ENCODE measurements around the gene CDH4.

The CDH4 gene

DNA sequence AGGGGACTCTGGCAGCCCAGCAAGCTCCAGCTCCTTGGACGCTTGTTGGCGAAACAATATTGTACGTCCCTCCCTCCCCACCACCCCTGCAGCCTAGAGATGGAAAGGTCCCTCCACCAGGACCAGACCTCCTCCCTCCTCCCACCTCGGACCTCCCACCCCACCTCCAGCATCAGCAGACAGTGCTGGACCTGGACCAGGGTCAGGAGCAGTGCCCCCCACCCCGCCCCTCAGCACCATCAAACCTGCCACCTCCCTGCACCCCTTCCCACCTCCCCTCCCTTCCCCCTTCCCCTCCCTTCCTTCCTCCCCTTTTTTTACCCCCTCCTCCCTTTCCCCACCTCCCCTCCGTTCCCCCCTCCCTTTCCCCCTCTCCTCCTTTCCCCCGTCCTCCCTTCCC is 715.2 kb downstream of the CDH4 start:
- no peak for TF ChIP-seq EGR1 (IDR thresholded peaks at IDR 0.05)
- no peak for TF ChIP-seq CEBPB (IDR thresholded peaks at IDR 0.05)
- TF ChIP-seq EP300 (IDR thresholded peaks at IDR 0.05; ENCODE audit: borderline replicate concordance), result no peak
- TF ChIP-seq TAF1 (IDR thresholded peaks at IDR 0.05; ENCODE audit: low read depth), result no peak
- no peak for TF ChIP-seq ZBTB7A (IDR thresholded peaks at IDR 0.05; ENCODE audit: low read depth)
- no peak for TF ChIP-seq TEAD4 (IDR thresholded peaks at IDR 0.05)
- TF ChIP-seq, protein P1, sequence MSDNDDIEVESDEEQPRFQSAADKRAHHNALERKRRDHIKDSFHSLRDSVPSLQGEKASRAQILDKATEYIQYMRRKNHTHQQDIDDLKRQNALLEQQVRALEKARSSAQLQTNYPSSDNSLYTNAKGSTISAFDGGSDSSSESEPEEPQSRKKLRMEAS (IDR thresholded peaks at IDR 0.05), result no peak
- no peak for TF ChIP-seq FOXM1 (IDR thresholded peaks at IDR 0.05; ENCODE audit: borderline replicate concordance, low read depth)
- TF ChIP-seq, protein P2, sequence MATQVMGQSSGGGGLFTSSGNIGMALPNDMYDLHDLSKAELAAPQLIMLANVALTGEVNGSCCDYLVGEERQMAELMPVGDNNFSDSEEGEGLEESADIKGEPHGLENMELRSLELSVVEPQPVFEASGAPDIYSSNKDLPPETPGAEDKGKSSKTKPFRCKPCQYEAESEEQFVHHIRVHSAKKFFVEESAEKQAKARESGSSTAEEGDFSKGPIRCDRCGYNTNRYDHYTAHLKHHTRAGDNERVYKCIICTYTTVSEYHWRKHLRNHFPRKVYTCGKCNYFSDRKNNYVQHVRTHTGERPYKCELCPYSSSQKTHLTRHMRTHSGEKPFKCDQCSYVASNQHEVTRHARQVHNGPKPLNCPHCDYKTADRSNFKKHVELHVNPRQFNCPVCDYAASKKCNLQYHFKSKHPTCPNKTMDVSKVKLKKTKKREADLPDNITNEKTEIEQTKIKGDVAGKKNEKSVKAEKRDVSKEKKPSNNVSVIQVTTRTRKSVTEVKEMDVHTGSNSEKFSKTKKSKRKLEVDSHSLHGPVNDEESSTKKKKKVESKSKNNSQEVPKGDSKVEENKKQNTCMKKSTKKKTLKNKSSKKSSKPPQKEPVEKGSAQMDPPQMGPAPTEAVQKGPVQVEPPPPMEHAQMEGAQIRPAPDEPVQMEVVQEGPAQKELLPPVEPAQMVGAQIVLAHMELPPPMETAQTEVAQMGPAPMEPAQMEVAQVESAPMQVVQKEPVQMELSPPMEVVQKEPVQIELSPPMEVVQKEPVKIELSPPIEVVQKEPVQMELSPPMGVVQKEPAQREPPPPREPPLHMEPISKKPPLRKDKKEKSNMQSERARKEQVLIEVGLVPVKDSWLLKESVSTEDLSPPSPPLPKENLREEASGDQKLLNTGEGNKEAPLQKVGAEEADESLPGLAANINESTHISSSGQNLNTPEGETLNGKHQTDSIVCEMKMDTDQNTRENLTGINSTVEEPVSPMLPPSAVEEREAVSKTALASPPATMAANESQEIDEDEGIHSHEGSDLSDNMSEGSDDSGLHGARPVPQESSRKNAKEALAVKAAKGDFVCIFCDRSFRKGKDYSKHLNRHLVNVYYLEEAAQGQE (IDR thresholded peaks at IDR 0.05; ENCODE audit: low read depth), result no peak
- TF ChIP-seq TCF12 (IDR thresholded peaks at IDR 0.05; ENCODE audit: low read depth), result no peak
- no peak for TF ChIP-seq NFIC (IDR thresholded peaks at IDR 0.05)
- no peak for TF ChIP-seq YY1 (IDR thresholded peaks at IDR 0.05; ENCODE audit: low read depth)

DNA sequence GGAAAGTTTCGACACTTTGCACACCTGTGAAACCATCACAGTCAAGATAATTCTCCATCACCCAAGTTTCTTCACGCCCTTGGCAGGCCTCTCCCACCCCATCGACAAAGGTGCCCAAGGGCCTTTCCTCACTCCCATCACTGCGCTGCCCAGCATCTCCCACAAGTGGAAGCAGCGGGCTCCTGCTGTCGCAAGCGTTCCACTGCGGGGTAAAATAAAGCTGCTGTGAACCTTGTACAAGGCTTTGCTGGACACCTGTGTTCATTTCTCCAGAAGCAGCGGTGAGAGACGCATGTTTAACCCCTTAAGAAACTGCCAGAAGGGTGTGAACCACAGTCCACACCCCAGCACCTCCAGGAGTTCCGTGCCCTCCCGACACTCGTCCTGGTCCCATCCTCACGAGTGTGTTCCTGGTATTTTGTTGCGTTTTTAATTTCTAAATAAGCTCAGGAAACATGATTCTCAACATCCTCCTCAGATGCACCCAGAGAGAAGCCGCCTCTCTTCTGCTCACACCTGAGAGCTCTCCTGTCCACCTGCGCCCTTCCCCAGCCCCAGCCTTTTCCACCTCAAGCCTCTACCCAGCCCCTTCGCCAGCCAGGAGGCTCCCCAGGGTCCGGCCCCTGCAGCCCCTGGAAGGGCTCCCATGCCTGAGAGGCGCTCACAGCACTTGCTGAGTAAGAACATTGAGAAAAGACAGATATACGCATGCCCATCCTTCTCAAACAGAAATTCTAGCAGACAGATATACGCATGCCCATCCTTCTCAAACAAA is 716.2 kb downstream of the CDH4 start:
- TF ChIP-seq TCF12 (IDR thresholded peaks at IDR 0.05; ENCODE audit: low read depth) (no peak), CREB1 (IDR thresholded peaks at IDR 0.05; ENCODE audit: low read depth) (no peak), TEAD4 (IDR thresholded peaks at IDR 0.05) (no peak), CEBPB (IDR thresholded peaks at IDR 0.05) (no peak), FOXM1 (IDR thresholded peaks at IDR 0.05; ENCODE audit: borderline replicate concordance, low read depth) (no peak), EP300 (IDR thresholded peaks at IDR 0.05; ENCODE audit: borderline replicate concordance) (no peak), TAF1 (IDR thresholded peaks at IDR 0.05; ENCODE audit: low read depth) (no peak), YY1 (IDR thresholded peaks at IDR 0.05; ENCODE audit: low read depth) (no peak), RAD21 (IDR thresholded peaks at IDR 0.05; ENCODE audit: low read depth) (no peak), ZBTB7A (IDR thresholded peaks at IDR 0.05; ENCODE audit: low read depth) (no peak), NFIC (IDR thresholded peaks at IDR 0.05) (no peak), EGR1 (IDR thresholded peaks at IDR 0.05) (no peak)
- TF ChIP-seq, protein P2 (IDR thresholded peaks at IDR 0.05; ENCODE audit: low read depth), result no peak
- TF ChIP-seq, protein P1 (IDR thresholded peaks at IDR 0.05), result no peak

DNA sequence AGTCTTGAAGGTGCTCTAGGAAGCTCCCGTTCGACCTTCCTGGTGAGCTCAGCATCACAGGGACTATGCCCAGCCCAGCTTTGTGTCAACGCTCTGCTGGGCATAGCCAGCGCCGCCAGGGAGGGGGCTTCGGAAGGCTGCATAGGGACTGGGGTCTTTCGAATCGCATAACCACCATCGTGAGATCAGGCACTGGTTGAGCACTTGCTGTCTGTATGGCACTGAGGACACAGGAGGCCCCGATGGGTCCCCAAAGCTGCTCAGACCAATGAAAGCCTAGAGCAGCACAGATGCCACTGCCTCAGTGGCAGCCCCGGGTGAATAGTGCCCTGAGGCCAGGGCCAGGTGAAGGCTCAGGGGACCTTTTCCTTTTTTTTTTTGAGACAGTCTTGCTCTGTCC is 716.9 kb downstream of the CDH4 start:
- no peak for TF ChIP-seq FOXM1 (IDR thresholded peaks at IDR 0.05; ENCODE audit: borderline replicate concordance, low read depth)
- TF ChIP-seq, protein P3, sequence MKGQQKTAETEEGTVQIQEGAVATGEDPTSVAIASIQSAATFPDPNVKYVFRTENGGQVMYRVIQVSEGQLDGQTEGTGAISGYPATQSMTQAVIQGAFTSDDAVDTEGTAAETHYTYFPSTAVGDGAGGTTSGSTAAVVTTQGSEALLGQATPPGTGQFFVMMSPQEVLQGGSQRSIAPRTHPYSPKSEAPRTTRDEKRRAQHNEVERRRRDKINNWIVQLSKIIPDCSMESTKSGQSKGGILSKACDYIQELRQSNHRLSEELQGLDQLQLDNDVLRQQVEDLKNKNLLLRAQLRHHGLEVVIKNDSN (IDR thresholded peaks at IDR 0.05), result no peak
- TF ChIP-seq ZBTB7A (IDR thresholded peaks at IDR 0.05; ENCODE audit: low read depth), result no peak
- no peak for TF ChIP-seq CEBPB (IDR thresholded peaks at IDR 0.05)
- TF ChIP-seq YY1 (IDR thresholded peaks at IDR 0.05; ENCODE audit: low read depth), result no peak

DNA sequence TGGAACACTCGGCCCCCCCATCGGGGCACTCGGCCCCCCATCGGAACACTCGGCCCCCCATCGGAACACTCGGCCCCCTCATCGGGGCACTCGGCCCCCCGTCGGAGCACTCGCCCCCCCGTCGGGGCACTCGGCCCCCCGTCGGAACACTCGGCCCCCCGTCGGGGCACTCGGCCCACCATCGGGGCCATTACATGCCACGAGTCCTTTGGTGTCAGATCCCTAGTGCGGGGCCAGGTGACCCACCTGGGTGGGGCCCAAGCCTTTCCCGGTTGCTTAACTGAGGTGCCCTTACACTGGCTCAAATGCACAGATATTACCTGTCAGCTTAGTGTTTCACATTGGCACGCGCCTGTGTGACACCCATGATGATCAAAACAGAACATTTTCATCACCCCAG is 717.7 kb downstream of the CDH4 start:
- no peak for TF ChIP-seq YY1 (IDR thresholded peaks at IDR 0.05; ENCODE audit: low read depth)
- TF ChIP-seq TCF12 (IDR thresholded peaks at IDR 0.05; ENCODE audit: low read depth), result no peak
- TF ChIP-seq, protein P1 (IDR thresholded peaks at IDR 0.05), result no peak
- TF ChIP-seq TAF1 (IDR thresholded peaks at IDR 0.05; ENCODE audit: low read depth), result no peak
- TF ChIP-seq, protein P2 (IDR thresholded peaks at IDR 0.05; ENCODE audit: low read depth), result no peak
- TF ChIP-seq CREB1 (IDR thresholded peaks at IDR 0.05; ENCODE audit: low read depth), result no peak
- TF ChIP-seq CEBPB (IDR thresholded peaks at IDR 0.05), result no peak
- TF ChIP-seq EP300 (IDR thresholded peaks at IDR 0.05; ENCODE audit: borderline replicate concordance), result no peak
- TF ChIP-seq ZBTB7A (IDR thresholded peaks at IDR 0.05; ENCODE audit: low read depth), result no peak
- TF ChIP-seq NFIC (IDR thresholded peaks at IDR 0.05), result no peak
- no peak for TF ChIP-seq FOXM1 (IDR thresholded peaks at IDR 0.05; ENCODE audit: borderline replicate concordance, low read depth)
- TF ChIP-seq EGR1 (IDR thresholded peaks at IDR 0.05), result no peak
- TF ChIP-seq TEAD4 (IDR thresholded peaks at IDR 0.05), result no peak
- TF ChIP-seq RAD21 (IDR thresholded peaks at IDR 0.05; ENCODE audit: low read depth), result no peak

Measured in Ishikawa (cell line).